ENCODE measurements around the gene KIAA0753. TPM values are rescaled to one million over a fixed set of nuclear protein-coding genes. Genes with fewer than 3 reads are reported as not detected.

Gene KIAA0753
- total RNA-seq (2021; ENCODE audit: unreplicated experiment) (13.0 TPM), Bru-seq, nascent RNA (percentile 71 among the genes with signal in this experiment), BruChase-seq, experiment 1, labeled RNA remaining after a 2-hour chase (percentile 74 among the genes with signal in this experiment), BruChase-seq, experiment 2, labeled RNA remaining after a 6-hour chase (percentile 63 among the genes with signal in this experiment)
- polyA plus RNA-seq (2012; ENCODE audit: insufficient read length): 7.0 TPM
- long read RNA-seq, partial matches to known transcripts: 2 of 5 reads
- long read RNA-seq, other reads (novel, unspliced or antisense): 3 of 5 reads

DNA sequence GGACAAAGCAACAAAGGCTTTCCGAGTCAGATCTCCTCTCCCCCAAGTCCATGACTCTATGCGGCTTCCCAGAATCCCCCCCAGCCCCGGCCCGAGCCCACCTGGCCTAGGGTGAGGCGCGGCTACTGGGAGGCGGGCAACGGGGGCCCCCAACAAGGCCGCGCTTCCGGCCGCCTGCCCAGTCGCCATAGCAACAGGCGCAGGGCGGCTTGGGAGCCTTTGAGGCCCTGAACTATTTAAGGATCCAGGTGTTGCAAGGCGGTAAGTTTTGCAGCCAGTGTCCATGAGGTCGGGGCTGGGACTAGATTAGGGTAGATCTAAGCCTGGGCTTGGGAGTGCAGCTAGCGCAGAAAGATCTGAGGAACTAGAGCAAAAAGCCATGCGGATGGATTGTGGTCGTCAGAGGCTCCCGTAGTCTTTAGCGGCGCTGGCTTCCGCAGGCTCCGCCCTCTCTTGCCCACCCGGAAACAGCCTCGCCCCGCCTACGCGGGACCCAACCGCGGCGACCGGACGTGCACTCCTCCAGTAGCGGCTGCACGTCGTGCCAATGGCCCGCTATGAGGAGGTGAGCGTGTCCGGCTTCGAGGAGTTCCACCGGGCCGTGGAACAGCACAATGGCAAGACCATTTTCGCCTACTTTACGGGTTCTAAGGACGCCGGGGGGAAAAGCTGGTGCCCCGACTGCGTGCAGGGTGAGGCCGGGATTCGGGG, at the start of gene KIAA0753, which contains the start of gene TXNDC17:
KIAA0753 (minus strand) TSS at position 176 of the 711 bp plus-strand sequence. CDS start 5,608 bp downstream, outside the sequence.
TXNDC17 (plus strand) TSS at position 525 of the 711 bp plus-strand sequence; CDS start at position 548, 23 bp downstream.
- H3K27me3 ChIP-seq (ENCODE audit: control insufficient read depth, insufficient read depth, low read length): no peaks in the 10 kb centered on the region
- no TSS peak for BruUV-seq (replicated peaks)
- DNase-seq (ENCODE audit: low read depth, low spot score) (peak; percentile 88), ATAC-seq (peak; percentile 96)
- intact Hi-C loops (cut with micrococcal nuclease; ENCODE audit: unreplicated experiment): no loop called here
- H3K27ac ChIP-seq (ENCODE audit: low read length): peak within 1 kb of the TSS; percentile 93
- in situ Hi-C loops (cut with HindIII; ENCODE audit: low pct_unique_long_range_greater_than_20kb, low sequenced_read_pairs): no loop called here
- POLR2A ChIA-PET: interaction anchor here (0.6 to 0.7 kb wide), 2 partner anchors 10 to 22 kb away, joined by 3 to 4 read pairs; no protein-coding TSS in a partner anchor
- CTCF ChIA-PET: no interaction called here
- TF ChIP-seq TCF7L2 (IDR thresholded peaks at IDR 0.05; ENCODE audit: low read depth, low read length) (peak; percentile 89), SIN3A (IDR thresholded peaks at IDR 0.05; ENCODE audit: borderline replicate concordance, insufficient read depth, low read depth, low read length) (no peak; the same call in none of the 2 replicates), POLR2AphosphoS5 (IDR thresholded peaks at IDR 0.05; ENCODE audit: low read depth, low read length) (peak; percentile 89)
- TF ChIP-seq, protein P1, sequence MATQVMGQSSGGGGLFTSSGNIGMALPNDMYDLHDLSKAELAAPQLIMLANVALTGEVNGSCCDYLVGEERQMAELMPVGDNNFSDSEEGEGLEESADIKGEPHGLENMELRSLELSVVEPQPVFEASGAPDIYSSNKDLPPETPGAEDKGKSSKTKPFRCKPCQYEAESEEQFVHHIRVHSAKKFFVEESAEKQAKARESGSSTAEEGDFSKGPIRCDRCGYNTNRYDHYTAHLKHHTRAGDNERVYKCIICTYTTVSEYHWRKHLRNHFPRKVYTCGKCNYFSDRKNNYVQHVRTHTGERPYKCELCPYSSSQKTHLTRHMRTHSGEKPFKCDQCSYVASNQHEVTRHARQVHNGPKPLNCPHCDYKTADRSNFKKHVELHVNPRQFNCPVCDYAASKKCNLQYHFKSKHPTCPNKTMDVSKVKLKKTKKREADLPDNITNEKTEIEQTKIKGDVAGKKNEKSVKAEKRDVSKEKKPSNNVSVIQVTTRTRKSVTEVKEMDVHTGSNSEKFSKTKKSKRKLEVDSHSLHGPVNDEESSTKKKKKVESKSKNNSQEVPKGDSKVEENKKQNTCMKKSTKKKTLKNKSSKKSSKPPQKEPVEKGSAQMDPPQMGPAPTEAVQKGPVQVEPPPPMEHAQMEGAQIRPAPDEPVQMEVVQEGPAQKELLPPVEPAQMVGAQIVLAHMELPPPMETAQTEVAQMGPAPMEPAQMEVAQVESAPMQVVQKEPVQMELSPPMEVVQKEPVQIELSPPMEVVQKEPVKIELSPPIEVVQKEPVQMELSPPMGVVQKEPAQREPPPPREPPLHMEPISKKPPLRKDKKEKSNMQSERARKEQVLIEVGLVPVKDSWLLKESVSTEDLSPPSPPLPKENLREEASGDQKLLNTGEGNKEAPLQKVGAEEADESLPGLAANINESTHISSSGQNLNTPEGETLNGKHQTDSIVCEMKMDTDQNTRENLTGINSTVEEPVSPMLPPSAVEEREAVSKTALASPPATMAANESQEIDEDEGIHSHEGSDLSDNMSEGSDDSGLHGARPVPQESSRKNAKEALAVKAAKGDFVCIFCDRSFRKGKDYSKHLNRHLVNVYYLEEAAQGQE (IDR thresholded peaks at IDR 0.05; ENCODE audit: insufficient read depth in 1 of 2, low read depth in 2 of 2, low read length in 1 of 2): peak in 1 of 2 experiments; percentile 34; a peak in 1 of 4 replicates
- TF ChIP-seq, protein P2, sequence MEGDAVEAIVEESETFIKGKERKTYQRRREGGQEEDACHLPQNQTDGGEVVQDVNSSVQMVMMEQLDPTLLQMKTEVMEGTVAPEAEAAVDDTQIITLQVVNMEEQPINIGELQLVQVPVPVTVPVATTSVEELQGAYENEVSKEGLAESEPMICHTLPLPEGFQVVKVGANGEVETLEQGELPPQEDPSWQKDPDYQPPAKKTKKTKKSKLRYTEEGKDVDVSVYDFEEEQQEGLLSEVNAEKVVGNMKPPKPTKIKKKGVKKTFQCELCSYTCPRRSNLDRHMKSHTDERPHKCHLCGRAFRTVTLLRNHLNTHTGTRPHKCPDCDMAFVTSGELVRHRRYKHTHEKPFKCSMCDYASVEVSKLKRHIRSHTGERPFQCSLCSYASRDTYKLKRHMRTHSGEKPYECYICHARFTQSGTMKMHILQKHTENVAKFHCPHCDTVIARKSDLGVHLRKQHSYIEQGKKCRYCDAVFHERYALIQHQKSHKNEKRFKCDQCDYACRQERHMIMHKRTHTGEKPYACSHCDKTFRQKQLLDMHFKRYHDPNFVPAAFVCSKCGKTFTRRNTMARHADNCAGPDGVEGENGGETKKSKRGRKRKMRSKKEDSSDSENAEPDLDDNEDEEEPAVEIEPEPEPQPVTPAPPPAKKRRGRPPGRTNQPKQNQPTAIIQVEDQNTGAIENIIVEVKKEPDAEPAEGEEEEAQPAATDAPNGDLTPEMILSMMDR (IDR thresholded peaks at IDR 0.05): no peak
- H3K36me3 ChIP-seq (ENCODE audit: control insufficient read depth, insufficient read depth, low read length): peaks cover 16% of the 10 kb centered on the region
- peaks cover 17% of the 10 kb centered on the region for H3K4me1 ChIP-seq (ENCODE audit: control insufficient read depth, insufficient read depth, low read length)
- H3K4me3 ChIP-seq (ENCODE audit: low read depth in 2 of 2, low read length in 2 of 2): peak within 1 kb of the TSS; percentile 91 to 94
- H3K9me3 ChIP-seq (ENCODE audit: control insufficient read depth, insufficient read depth, low read depth, low read length): no peaks in the 10 kb centered on the region

DNA sequence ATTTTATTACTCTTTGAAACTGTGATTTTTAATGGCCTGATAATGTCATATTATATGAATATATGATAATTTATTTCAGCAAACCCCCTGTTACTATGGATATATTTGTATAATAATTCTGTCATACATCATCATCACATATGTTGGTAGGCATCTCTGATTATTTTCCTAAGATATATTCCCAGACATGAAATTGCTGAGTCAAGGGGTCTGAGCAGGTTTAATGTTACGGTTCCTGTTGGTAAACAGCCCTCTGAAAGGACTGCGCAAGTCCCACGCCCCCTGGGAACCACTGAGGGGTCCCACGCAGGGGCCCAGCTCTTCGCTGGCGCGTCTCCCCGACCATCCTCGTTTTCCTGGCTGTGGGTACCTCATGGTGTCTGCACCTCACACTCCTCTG, 48.4 kb upstream of the KIAA0753 start:
- H3K9me3 ChIP-seq (ENCODE audit: control insufficient read depth, insufficient read depth, low read depth, low read length): no peaks in the 10 kb centered on the region
- no peak overlapping the region for H3K27ac ChIP-seq (ENCODE audit: low read length)
- no peak for ATAC-seq
- in situ Hi-C loops (cut with HindIII; ENCODE audit: low pct_unique_long_range_greater_than_20kb, low sequenced_read_pairs) (no loop called here), intact Hi-C loops (cut with micrococcal nuclease; ENCODE audit: unreplicated experiment) (no loop called here)
- H3K4me1 ChIP-seq (ENCODE audit: control insufficient read depth, insufficient read depth, low read length): no peaks in the 10 kb centered on the region
- no peaks in the 10 kb centered on the region; the same call in 1 of the 2 replicates for H3K27me3 ChIP-seq (ENCODE audit: control insufficient read depth, insufficient read depth, low read length)
- BruUV-seq (replicated peaks): no TSS peak
- TF ChIP-seq TCF7L2 (IDR thresholded peaks at IDR 0.05; ENCODE audit: low read depth, low read length): no peak
- no peak for TF ChIP-seq SIN3A (IDR thresholded peaks at IDR 0.05; ENCODE audit: borderline replicate concordance, insufficient read depth, low read depth, low read length)
- TF ChIP-seq POLR2AphosphoS5 (IDR thresholded peaks at IDR 0.05; ENCODE audit: low read depth, low read length): no peak
- TF ChIP-seq, protein P1 (IDR thresholded peaks at IDR 0.05; ENCODE audit: insufficient read depth in 1 of 2, low read depth in 2 of 2, low read length in 1 of 2): no peak
- TF ChIP-seq, protein P2 (IDR thresholded peaks at IDR 0.05): no peak
- ChIA-PET CTCF (no interaction called here), POLR2A (no interaction called here)
- no peaks in the 10 kb centered on the region for H3K36me3 ChIP-seq (ENCODE audit: control insufficient read depth, insufficient read depth, low read length)
- DNase-seq (ENCODE audit: low read depth, low spot score): no peak
- H3K4me3 ChIP-seq (ENCODE audit: low read depth in 2 of 2, low read length in 2 of 2): no peak overlapping the region

All from Panc1 (cell line).